Transverse colon (tissue), 4 donors: ENCODE results near the gene DAB2. TPM values are rescaled to one million over a fixed set of nuclear protein-coding genes. Genes with fewer than 3 reads are reported as not detected.

Source experiments
- DNase-seq: peaks from one replicate; pipeline ENCODE4 v3.0.0-alpha.2; 2019
- H3K27ac ChIP-seq, 4 donors: fragments of 200-600 bp; sonication (generic); 2 replicates each; pipeline ENCODE4 v1.5.1; 2016 to 2018; ENCODE audit warnings: inconsistent platforms in 4 of 4
- H3K27me3 ChIP-seq: fragments of 200-600 bp; sonication (generic); 2 replicates; pipeline ENCODE4 v1.5.1; 2017; ENCODE audit warnings: inconsistent platforms
- H3K36me3 ChIP-seq, 4 donors: fragments of 200-600 bp; sonication (generic); 2 replicates each; pipeline ENCODE4 v1.5.1; 2017 to 2019; ENCODE audit warnings: inconsistent platforms in 4 of 4
- H3K4me1 ChIP-seq, 4 donors: fragments of 200-600 bp; sonication (generic); 2 replicates each; pipeline ENCODE4 v1.5.1; 2017 to 2020; ENCODE audit warnings: inconsistent platforms in 4 of 4
- H3K4me3 ChIP-seq, 4 donors: fragments of 200-600 bp; sonication (generic); 1 replicate in 1 of 4; 2 replicates in 3 of 4; pipeline versions ENCODE4 v1.5.1 to v1.6.1; 2017 to 2019; ENCODE audit warnings: inconsistent platforms in 4 of 4
- H3K9me3 ChIP-seq, 2 donors: fragments of 200-600 bp; sonication (generic); 2 replicates each; pipeline ENCODE4 v1.5.1; 2017 to 2019; ENCODE audit warnings: inconsistent platforms in 2 of 2
- EP300 ChIP-seq: sonication (generic); formaldehyde crosslinking; IDR thresholded peaks from one replicate; pipeline ENCODE4 v1.6.1; 2017; ENCODE audit warnings: antibody characterized with exemption, low read depth
- POLR2A ChIP-seq: fragments of 450-650 bp; IDR thresholded peaks from one replicate; pipeline ENCODE4 v1.6.1; 2016; ENCODE audit warnings: antibody characterized with exemption, mild to moderate bottlenecking, moderate library complexity
- POLR2AphosphoS5 ChIP-seq, 3 donors: sonication (generic); formaldehyde crosslinking; IDR thresholded peaks; one replicate each; pipeline ENCODE4 v1.6.1; 2016; ENCODE audit warnings: antibody characterized with exemption in 3 of 3
- WGBS, 2 donors: methylation state at CpG; one replicate each; pipeline ENCODE4 v1.1.5; 2018; ENCODE audit warnings: low coverage in 1 of 2; 5-methylcytosine and 5-hydroxymethylcytosine counted together
- in situ Hi-C, 4 donors: fragments of 200-750 bp; cut with MboI; loops; one replicate each; pipeline versions ENCODE4 v1.15.0 to v1.15.1; 2017; ENCODE audit warnings: low sequenced_read_pairs in 3 of 4, low pct_ligation_motif_present in 1 of 4, low pct_unique_long_range_greater_than_20kb in 1 of 4
- intact Hi-C: fragments of 100-400 bp; cut with DNase I; formaldehyde crosslinking; loops from one replicate; pipeline ENCODE4 v1.15.1; 2023; ENCODE audit warnings: low total_unique reads
- total RNA-seq, 4 donors: library from RNA; depleted of rRNA; stranded (reverse); fragments of >200 nt; gene quantifications; one replicate each; pipeline ENCODE4 v1.1.0, GENCODE V29; 2016
- TF ChIP-seq, protein P1 (sequence below), 5 experiments: fragments of 200-600 bp in 3 of 5; fragments of 450-650 bp in 2 of 5; sonication (generic) in 3 of 5; IDR thresholded peaks; 1 replicate in 2 of 5; 2 replicates in 3 of 5; pipeline ENCODE4 v1.5.1; 2016 to 2017; ENCODE audit warnings: antibody characterized with exemption in 5 of 5, inconsistent platforms in 3 of 5, mild to moderate bottlenecking in 2 of 5, moderate library complexity in 1 of 5

DAB2 gene
- total RNA-seq, 4 donors from 2014 or later: 34.4 to 143 (median 53.1) TPM

- H3K27me3 ChIP-seq: no peaks in the 10 kb centered on the region
- no peak for TF ChIP-seq EP300
- TF ChIP-seq, protein P1, sequence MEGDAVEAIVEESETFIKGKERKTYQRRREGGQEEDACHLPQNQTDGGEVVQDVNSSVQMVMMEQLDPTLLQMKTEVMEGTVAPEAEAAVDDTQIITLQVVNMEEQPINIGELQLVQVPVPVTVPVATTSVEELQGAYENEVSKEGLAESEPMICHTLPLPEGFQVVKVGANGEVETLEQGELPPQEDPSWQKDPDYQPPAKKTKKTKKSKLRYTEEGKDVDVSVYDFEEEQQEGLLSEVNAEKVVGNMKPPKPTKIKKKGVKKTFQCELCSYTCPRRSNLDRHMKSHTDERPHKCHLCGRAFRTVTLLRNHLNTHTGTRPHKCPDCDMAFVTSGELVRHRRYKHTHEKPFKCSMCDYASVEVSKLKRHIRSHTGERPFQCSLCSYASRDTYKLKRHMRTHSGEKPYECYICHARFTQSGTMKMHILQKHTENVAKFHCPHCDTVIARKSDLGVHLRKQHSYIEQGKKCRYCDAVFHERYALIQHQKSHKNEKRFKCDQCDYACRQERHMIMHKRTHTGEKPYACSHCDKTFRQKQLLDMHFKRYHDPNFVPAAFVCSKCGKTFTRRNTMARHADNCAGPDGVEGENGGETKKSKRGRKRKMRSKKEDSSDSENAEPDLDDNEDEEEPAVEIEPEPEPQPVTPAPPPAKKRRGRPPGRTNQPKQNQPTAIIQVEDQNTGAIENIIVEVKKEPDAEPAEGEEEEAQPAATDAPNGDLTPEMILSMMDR (IDR thresholded peaks at IDR 0.05): no peak
- TF ChIP-seq POLR2AphosphoS5 (IDR thresholded peaks at IDR 0.05): no peak
- TF ChIP-seq POLR2A: no peak
- H3K9me3 ChIP-seq: no peaks in the 10 kb centered on the region
- no peak overlapping the region for H3K4me3 ChIP-seq
- in situ Hi-C loops: no loop called here
- WGBS, 2 donors: 58% methylated on average over 1 of the region's 1 CpG; no CpG with 5 or more reads in 1 of the 2 donors
- H3K4me1 ChIP-seq: no peaks in the 10 kb centered on the region
- no peak for DNase-seq
- H3K36me3 ChIP-seq: no peaks in the 10 kb centered on the region
- intact Hi-C loops: no loop called here
- H3K27ac ChIP-seq: no peak overlapping the region
These were observed 70.9 kb downstream of the DAB2 start for GRCh38 chr5:39353717-39354399.

DNA sequence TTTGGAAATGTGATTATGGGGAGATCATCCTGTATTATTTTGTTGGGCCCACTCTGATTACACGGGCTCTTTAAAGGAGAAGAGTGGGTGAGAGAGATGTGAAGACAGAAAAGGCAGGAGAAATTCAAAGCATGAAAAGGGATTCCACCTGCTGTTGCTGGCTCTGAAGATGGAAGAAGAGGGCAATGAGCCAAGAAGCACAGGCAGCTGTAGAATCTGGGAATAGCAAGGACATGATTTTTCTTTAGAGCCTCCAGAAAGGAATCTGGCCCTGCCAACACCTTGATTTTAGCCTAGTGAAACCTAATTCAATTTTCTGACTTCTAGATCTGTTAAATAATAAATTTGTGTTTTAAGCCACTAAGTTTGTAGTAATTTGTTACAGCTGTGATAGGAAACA, 71.8 kb downstream of the DAB2 start:
- in situ Hi-C loops (no loop called here), intact Hi-C loops (no loop called here)
- 43 to 81% methylated on average over 1 of the region's 1 CpG for WGBS, 2 donors

GRCh38 chr5:39352170-39352569, 72.6 kb downstream of the DAB2 start:
- 88 to 100% methylated on average over 1 to 2 of the region's 2 CpGs for WGBS, 2 donors
- no peaks in the 10 kb centered on the region for H3K27me3 ChIP-seq
- no peak for DNase-seq
- no peak for TF ChIP-seq POLR2AphosphoS5 (IDR thresholded peaks at IDR 0.05)
- no peak for TF ChIP-seq EP300
- H3K4me3 ChIP-seq: no peak overlapping the region
- no peaks in the 10 kb centered on the region for H3K4me1 ChIP-seq
- H3K9me3 ChIP-seq: no peaks in the 10 kb centered on the region
- H3K36me3 ChIP-seq: no peaks in the 10 kb centered on the region
- intact Hi-C loops (no loop called here), in situ Hi-C loops (no loop called here)
- H3K27ac ChIP-seq: no peak overlapping the region

More for the DNA sequence above, 71.8 kb downstream of the DAB2 start:
- Histone ChIP-seq H3K27me3 (no peaks in the 10 kb centered on the region), H3K4me3 (no peak overlapping the region), H3K4me1 (no peaks in the 10 kb centered on the region), H3K9me3 (no peaks in the 10 kb centered on the region), H3K36me3 (no peaks in the 10 kb centered on the region), H3K27ac (no peak overlapping the region)
- no peak for TF ChIP-seq POLR2AphosphoS5 (IDR thresholded peaks at IDR 0.05)
- no peak for TF ChIP-seq EP300
- TF ChIP-seq, protein P1 (IDR thresholded peaks at IDR 0.05): no peak
- TF ChIP-seq POLR2A: no peak
- no peak for DNase-seq

DNA sequence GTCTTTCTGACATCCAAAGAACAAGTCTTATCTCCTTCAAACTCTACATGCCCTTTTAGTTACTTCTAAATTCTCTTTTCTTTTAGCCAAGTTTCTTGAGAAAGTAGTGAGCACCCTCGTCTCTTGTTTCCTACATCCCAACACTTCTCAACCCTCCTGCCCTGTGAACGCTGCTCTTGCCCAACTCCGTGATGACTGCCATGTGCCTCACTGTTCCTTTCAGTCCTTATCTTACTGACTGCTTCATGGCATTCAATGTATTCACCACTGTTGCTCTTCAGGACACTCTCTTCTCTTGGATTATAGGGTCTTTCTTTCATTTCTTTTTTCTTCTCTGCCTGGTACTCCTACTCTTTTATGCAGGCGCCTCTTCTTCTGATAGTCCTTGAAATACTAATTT, 75.3 kb downstream of the DAB2 start:
- no peaks in the 10 kb centered on the region for H3K4me1 ChIP-seq
- no peaks in the 10 kb centered on the region for H3K36me3 ChIP-seq
- H3K4me3 ChIP-seq: no peak overlapping the region
- H3K27me3 ChIP-seq: no peaks in the 10 kb centered on the region
- intact Hi-C loops (no loop called here), in situ Hi-C loops (no loop called here)
- TF ChIP-seq POLR2A: no peak
- TF ChIP-seq POLR2AphosphoS5 (IDR thresholded peaks at IDR 0.05): no peak
- TF ChIP-seq, protein P1 (IDR thresholded peaks at IDR 0.05): no peak
- TF ChIP-seq EP300: no peak
- no peak for DNase-seq
- H3K9me3 ChIP-seq: no peaks in the 10 kb centered on the region
- no peak overlapping the region for H3K27ac ChIP-seq
- 78 to 84% methylated on average over 4 of the region's 4 CpGs for WGBS, 2 donors

- no peak overlapping the region for H3K4me3 ChIP-seq
- no peak overlapping the region for H3K27ac ChIP-seq
- H3K36me3 ChIP-seq: no peaks in the 10 kb centered on the region
- no peak for DNase-seq
- no peaks in the 10 kb centered on the region for H3K4me1 ChIP-seq
- in situ Hi-C loops: no loop called here
- intact Hi-C loops: no loop called here
- TF ChIP-seq POLR2A: no peak
- no peak for TF ChIP-seq EP300
- TF ChIP-seq, protein P1 (IDR thresholded peaks at IDR 0.05): no peak
- TF ChIP-seq POLR2AphosphoS5 (IDR thresholded peaks at IDR 0.05): no peak
- WGBS, 2 donors: 94 to 100% methylated on average over 1 of the region's 1 CpG
- no peaks in the 10 kb centered on the region for H3K9me3 ChIP-seq
- H3K27me3 ChIP-seq: no peaks in the 10 kb centered on the region
These were observed 82.3 kb downstream of the DAB2 start for GRCh38 chr5:39342460-39342859.
